GM18505 (cell line): ENCODE results near the gene CEP350.

Experiments
- ATAC-seq: cut with Tn5 transposase; IDR thresholded peaks from one replicate; pipeline ENCODE4 v1.9.1; 2021; ENCODE audit not compliant: unreplicated experiment
- POLR2A ChIP-seq: IDR thresholded peaks from 4 replicates; pipeline ENCODE4 v1.6.1; 2011; ENCODE audit warnings: borderline replicate concordance; ENCODE audit not compliant: insufficient read depth, insufficient read length; ENCODE audit errors: extremely low read depth

CEP350 gene, protein sequence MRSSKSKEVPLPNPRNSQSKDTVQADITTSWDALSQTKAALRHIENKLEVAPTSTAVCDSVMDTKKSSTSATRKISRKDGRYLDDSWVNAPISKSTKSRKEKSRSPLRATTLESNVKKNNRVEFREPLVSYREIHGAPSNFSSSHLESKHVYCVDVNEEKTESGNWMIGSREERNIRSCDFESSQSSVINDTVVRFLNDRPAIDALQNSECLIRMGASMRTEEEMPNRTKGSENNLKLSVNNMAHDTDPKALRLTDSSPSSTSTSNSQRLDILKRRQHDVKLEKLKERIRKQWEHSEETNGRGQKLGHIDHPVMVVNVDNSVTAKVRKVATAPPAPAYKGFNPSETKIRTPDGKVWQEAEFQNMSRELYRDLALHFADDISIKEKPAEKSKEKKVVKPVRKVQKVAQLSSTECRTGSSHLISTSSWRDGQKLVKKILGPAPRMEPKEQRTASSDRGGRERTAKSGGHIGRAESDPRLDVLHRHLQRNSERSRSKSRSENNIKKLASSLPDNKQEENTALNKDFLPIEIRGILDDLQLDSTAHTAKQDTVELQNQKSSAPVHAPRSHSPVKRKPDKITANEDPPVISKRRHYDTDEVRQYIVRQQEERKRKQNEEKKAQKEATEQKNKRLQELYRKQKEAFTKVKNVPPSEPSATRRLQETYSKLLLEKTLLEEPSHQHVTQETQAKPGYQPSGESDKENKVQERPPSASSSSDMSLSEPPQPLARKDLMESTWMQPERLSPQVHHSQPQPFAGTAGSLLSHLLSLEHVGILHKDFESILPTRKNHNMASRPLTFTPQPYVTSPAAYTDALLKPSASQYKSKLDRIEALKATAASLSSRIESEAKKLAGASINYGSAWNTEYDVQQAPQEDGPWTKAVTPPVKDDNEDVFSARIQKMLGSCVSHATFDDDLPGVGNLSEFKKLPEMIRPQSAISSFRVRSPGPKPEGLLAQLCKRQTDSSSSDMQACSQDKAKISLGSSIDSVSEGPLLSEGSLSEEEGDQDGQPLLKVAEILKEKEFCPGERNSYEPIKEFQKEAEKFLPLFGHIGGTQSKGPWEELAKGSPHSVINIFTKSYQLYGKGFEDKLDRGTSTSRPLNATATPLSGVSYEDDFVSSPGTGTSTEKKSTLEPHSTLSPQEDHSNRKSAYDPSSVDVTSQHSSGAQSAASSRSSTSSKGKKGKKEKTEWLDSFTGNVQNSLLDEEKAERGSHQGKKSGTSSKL (N-terminal part only)

DNA sequence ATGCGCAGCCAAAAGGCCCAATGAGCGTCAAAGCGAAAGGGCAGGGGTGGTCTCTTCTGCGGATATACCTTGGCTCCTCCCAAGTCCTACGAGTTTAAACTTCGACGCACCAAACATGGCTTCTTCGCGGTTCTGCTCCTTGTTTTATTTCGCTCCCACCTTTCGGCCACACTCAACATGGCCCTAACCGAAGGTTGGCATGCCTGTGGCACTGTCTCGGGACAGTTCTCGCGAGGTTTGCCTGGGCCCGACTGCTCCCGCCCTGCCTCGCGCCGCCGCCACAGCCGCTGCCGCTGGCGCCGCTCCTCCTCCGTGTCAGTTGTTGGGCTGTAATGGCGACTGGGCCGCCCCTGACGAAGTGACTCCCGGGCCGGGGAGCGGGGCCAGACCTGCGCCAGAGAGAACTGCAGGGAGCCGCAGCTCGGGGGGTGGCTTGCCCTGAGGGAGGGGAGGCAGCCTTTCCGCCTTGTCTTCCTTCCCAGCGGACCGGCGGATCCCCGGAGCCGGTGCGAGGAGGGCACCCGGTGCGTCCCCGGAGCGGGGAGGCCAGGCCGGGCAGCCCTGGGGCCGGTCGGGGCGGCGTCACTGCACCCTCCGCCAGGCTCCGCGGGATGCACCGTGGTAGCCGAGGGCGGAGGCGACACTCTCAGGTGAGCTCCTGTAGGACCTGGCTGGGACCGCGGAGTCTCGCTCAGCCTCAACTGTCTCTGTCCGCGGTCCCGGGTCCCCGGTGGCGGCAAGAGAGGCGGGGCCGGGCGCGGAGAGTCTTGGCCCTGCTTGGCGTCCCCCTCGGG lies at the start of gene CEP350:
Gene CEP350 (plus strand): TSS at position 318 of the 794 bp plus-strand sequence. CDS start 31,372 bp downstream, outside the sequence.
- ATAC-seq, result peak; percentile 91

DNA sequence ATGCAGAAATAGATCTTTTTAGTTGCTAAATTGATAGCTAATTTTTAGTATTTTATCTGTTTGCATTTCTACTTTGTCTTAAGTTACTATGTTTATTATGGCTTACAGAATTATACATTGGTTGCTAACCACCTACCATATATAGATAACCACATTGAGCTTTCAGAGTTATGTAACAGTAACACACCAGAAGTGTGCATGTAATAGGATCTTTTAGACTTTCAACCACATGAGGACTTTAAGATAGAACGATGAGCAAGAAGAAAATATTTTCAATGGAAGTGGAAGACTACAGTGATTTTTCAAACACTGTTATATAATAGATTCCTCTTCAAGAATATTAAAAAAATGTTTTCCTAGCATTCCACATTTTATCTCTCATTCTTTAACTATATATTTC lies 43.7 kb upstream of the CEP350 start:
- TF ChIP-seq POLR2A, result no peak
- no peak for ATAC-seq

More for the DNA sequence above, at the start of gene CEP350:
- TF ChIP-seq POLR2A, result peak; percentile 94

DNA sequence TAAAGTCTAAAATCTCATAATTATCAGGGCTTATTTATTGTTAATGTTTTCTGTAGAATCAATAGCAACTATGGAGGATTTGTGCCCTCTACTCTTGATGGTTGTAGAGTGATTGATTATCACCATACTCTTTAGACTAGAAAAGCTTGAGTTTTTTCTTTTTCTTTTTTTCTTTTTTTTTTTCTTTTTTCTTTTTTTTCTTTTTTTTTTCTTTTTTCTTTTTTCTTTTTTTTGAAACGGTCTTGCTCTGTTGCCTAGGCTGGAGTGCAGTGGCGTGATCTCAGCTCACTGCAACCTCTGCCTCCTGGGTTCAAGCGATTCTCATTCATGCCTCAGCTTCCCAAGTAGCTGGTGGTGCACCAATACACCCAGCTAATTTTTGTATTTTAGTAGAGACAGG lies 42.8 kb upstream of the CEP350 start:
- ATAC-seq, result no peak
- TF ChIP-seq POLR2A, result no peak

DNA sequence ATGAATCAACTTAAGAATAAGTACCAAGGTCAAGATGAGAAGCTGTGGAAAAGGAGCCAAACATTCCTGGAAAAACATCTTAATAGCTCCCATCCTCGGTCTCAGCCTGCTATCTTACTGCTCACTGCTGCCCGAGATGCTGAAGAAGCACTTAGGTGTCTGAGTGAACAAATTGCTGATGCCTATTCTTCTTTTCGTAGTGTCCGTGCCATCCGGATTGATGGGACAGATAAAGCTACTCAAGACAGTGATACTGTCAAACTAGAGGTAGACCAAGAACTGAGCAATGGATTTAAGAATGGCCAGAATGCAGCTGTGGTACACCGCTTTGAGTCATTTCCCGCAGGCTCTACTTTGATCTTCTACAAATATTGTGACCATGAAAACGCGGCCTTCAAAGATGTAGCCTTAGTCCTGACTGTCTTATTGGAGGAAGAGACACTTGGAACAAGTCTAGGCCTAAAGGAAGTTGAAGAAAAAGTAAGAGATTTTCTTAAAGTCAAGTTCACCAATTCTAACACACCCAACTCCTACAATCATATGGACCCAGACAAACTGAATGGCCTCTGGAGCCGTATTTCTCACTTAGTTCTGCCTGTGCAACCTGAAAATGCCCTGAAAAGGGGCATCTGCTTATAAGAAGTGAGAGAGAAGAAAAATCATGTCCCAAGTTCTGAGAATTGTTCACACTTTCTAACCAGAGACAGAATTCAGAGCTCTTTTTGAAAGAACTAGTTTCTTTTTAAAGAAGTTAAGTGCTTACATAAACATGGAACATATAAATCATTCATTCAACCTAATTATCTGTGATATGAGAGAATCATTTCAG lies 36.8 kb upstream of the CEP350 start:
- no peak for TF ChIP-seq POLR2A
- no peak for ATAC-seq

DNA sequence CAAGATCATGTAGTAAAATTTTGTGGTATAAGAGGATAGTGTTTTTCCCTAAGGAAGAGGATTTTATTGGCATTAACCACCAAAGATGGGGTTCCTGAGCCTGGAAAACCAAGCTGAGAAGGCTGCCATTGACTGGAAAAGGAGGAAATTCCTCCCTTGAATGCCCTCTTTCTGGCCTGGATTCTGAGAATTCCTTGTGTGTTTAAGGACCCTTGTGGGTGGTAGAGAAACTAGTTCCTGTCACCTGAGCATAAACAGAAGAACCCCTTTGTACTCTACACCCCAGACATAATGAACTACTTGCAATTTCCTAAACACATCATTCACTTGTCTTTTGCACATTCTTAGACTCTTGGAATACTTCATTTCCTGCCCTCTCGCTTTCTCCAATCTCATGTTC lies 33.1 kb upstream of the CEP350 start:
- TF ChIP-seq POLR2A, result no peak
- no peak for ATAC-seq

DNA sequence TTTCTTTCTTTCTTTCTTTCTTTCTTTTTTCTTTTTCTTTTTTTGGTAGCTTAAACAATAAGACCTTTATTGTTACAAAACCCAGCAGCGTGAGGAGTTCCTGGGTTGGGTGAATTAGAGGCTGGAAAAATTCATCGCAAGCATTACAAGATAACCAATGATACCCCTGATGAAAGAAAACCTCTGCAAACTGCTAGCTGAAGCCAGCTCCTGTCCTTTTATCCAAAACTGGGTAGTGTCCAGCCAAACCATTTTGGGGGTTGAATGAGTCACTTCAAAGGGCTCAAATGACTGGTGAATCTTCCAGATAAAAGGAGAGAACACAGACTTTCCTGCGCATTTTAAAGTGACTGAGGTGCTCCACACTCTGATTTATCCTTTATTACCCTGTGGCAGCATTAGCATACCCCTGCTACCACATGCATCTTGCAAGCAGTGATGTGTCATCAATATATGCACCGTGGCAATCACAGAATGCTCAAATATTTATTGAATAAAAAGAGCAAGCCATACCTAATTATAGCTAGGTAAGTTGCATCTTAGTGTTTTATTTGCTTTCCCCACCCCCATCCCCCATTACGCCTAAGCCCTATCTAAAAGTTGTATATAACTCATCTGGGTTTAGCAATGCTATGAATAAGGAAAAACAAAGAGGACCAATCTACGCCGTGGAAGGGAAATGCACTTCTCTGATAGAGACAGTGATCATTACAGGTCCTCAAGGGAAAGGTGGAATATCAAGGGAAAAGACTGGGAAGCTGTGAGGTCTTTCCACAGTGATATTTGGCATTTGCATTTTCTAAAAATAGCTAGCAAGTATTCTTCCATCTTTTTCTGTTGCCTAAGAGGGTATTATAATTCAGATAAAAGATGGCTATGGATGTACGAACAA lies 32.4 kb upstream of the CEP350 start:
- no peak for TF ChIP-seq POLR2A
- no peak for ATAC-seq

DNA sequence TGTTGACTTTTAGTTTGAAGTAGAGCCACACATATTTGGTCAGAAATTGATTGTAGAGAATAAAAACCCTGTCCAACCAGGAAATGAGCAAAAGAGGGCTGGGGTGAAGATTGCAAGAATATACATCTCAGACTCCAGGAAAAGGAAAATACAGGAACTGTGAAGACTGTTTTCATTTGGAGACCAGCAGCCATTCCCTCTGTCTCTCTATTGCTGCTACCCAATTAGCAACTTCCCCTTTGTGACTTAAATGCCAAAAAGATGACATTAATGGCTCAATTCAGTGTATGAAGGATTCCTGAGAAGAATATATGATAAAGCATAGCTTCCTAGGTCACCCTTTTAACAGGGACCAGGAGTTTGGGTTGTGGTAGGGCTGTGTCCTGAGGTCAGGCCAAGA lies 31.6 kb upstream of the CEP350 start:
- ATAC-seq, result no peak
- no peak for TF ChIP-seq POLR2A

DNA sequence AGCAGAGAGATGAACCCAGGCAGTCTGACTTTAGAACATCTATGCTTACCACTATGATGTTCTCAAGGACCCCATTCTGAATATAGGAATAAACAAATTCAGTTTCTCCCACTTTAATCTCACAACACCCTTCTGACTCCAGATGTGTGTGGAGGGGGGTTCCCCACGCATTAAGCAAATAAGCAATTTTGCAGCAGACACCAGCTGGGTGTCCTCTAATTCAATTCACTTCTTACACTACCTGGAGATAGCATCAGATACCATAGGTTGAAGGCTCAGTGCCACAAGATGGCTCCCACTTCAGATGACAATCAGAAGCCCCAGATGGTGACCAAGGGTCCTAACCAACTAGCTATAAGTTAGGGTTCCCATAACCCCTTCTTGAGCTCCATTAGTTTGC lies 30.3 kb upstream of the CEP350 start:
- no peak for TF ChIP-seq POLR2A
- no peak for ATAC-seq

DNA sequence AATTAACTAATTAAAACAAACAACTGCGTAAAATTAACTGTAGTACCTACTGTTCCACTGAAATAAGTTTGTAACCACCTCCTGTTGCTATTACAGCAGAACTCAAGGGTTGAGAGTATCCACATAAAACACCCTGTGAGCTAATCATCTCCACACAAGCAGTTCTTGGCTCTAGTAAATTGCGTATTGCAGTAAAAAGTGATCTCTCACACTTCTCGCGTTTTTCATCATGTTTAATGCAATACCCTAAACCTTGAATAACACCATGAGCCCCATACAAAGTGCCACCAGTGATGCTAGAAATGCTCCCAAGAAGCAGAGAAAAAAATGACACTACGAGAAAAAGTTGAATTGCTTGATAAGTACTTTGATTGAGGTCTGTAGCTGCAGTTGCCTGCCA lies 29.3 kb upstream of the CEP350 start:
- ATAC-seq, result no peak
- TF ChIP-seq POLR2A, result no peak

DNA sequence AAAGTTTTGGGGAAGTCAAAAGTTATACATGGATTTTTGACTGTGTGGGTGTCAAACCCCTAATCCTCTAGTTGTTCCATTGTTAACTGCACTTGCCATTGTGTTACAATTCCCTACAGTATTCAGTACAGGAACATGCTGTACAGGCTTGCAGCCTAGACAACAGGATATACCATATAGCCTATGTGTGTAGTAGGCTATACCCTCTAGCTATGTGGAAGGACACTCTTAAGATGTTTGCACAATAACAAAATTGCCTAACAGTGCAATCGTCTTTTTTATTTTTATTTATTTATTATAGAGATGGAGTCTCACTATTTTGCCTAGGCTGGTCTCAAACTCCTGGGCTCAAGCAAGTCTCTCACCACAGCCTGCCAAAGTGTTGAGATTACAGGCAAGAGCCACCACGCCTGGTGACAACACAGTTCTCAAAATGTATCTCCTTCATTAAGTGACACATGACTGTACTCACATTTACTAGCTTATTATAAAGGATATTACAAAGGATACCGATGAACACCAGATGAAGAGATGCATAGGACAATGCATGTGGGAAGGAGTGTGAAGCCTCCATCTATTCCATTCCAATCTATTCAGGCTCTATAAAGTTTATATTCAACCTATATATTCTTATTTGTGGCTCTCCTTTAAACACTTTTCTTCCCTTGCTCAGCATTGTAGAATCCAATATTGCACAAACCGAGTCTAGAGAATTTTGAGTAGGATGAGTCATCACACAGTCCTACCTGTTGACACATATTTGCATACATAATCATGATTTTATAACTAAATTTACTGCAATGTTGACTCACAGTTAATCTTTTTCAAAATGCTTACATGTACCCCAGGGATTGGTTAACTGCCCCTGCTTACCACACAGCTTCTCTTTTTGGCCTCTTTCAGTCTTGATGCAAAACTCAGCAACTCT lies 28.4 kb upstream of the CEP350 start:
- ATAC-seq, result no peak
- no peak for TF ChIP-seq POLR2A

DNA sequence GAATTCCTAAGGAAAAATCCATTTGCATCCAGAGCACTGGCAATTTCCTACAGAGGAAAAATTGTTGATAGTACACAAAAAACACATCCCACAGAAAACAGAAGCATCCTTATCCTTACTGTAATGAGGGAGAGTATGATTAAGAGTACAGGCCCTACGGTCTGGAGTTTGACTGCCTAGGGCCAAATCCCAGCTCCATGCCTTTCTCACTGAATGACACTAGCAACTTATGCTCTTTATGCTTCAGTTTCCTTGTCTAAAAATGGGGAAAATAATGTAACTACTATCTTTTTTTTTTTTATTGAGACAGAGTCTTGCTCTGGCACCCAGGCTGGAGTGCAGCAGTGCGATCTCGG lies 27.8 kb upstream of the CEP350 start:
- TF ChIP-seq POLR2A, result no peak
- no peak for ATAC-seq
